ENCODE data around the gene LLGL1. TPM values are rescaled to one million over a fixed set of nuclear protein-coding genes. Genes with fewer than 3 reads are reported as not detected.

The LLGL1 gene
- total RNA-seq, result 10 to 100 TPM; 16.6 to 23.0 TPM

DNA sequence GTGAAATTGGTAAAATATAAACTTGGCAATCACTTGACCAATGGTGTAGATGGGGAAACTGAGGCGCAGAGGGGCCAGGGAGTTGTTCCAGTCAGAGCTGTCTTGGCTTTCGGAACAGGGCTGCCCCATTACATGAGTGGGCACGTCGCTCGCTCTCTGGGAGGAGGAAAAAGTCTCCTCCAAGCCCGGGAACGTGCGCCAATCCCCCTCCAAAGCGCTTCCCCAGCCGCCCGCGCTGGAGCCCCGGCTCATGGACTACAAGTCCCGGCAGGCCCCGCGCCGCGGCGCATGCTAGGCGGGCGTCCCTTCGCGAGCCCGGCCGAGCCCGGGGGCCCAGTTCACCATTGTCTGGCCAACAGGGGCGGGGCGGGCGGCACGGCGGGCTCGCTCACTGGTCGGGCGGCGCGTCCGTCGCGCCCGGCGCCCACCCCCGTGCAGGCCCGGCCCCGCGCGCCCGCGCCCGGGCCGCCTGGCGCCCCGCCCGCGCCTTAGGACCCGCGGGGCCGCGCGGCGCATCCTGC, at the start of gene LLGL1:
Gene LLGL1 (plus strand): TSS at position 515 of the 521 bp plus-strand sequence. CDS start 48 bp downstream, outside the sequence.
- H3K9me3 Mint-ChIP-seq, result no peaks in the 10 kb centered on the region
- peak within 1 kb of the TSS; percentile 93 for H3K4me3 Mint-ChIP-seq
- no peaks in the 10 kb centered on the region for H3K36me3 Mint-ChIP-seq
- H3K4me1 Mint-ChIP-seq (ENCODE audit: low read depth in 2 of 2), result peaks cover 6 to 22% of the 10 kb centered on the region in 2 donors
- H3K27me3 Mint-ChIP-seq, result no peaks in the 10 kb centered on the region
- H3K27ac Mint-ChIP-seq, result peak within 1 kb of the TSS; percentile 66 to 86
- peak; percentile 99 for ATAC-seq
- peak; percentile 98 for DNase-seq (ENCODE audit: low spot score)

DNA sequence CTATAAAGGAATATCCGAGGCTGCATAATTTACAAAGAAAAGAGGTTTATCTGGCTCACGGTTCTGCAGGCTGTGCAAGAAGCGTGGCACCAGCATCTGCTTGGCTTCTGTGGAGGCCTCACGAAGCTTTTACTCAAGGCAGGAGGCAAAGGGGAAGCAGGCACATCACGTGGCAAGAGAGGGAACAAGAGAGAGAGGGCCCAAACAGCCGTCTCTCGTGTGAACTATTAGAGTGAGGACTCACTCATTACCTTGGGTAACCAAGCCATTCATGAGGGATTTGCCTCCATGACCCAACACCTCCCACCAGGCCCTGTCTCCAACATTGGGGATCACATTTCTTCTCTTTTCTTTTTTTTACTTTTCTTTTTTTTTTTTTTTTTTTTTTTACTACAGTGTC, 49.3 kb upstream of the LLGL1 start:
- H3K27ac Mint-ChIP-seq, result peak overlapping the region in 1 of 2 donors; percentile 8
- no peaks in the 10 kb centered on the region for H3K9me3 Mint-ChIP-seq
- no peak overlapping the region for H3K4me3 Mint-ChIP-seq
- no peak for ATAC-seq
- no peaks in the 10 kb centered on the region for H3K27me3 Mint-ChIP-seq
- no peaks in the 10 kb centered on the region for H3K36me3 Mint-ChIP-seq
- DNase-seq (ENCODE audit: low spot score), result no peak
- peaks cover 0 to 10% of the 10 kb centered on the region in 2 donors for H3K4me1 Mint-ChIP-seq (ENCODE audit: low read depth in 2 of 2)

DNA sequence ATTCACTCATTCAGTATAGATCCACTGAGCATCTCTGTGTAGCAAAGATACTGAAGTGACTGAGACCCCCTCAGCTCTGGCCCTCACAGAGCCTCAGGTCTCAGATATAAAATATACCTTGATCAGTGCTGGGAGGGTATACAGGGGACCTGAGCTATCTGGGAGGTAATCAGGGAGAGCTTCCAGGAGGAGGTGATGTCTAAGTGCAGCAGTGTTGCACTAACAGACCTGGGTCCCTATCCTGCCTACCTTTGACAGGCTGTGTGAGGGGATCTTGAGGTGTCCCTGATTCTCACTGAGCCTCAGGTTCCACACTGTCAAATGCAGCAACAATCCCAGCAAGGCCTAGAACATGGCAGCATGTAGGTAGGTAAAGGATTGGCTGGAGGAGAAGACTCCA, 48.3 kb upstream of the LLGL1 start:
- Mint-ChIP-seq H3K9me3 (no peaks in the 10 kb centered on the region), H3K4me1 (ENCODE audit: low read depth in 2 of 2) (peaks cover 0 to 12% of the 10 kb centered on the region in 2 donors), H3K4me3 (no peak overlapping the region), H3K27ac (no peak overlapping the region), H3K27me3 (no peaks in the 10 kb centered on the region), H3K36me3 (no peaks in the 10 kb centered on the region)
- DNase-seq (ENCODE audit: low spot score), result no peak
- no peak for ATAC-seq

DNA sequence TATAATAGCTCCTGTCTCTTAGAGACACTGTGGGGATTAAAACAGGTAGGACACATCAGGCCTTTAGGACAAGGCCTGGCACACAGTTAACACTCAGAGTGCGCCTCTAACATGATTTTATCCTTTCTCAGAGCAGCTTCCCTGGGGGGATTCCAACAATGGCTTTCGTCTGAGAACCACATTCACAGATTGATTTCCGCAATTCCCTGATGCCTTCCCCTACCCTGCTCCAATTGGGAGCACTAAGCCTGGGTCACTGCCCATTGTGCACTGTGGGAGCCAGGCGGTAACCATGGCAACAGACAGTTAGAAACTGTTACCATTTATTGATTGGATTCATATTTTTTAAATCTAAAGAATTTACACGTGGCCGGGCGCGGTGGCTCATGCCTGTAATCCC, 47.7 kb upstream of the LLGL1 start:
- no peaks in the 10 kb centered on the region for H3K27me3 Mint-ChIP-seq
- ATAC-seq, result no peak
- H3K36me3 Mint-ChIP-seq, result no peaks in the 10 kb centered on the region
- H3K9me3 Mint-ChIP-seq, result no peaks in the 10 kb centered on the region
- H3K4me1 Mint-ChIP-seq (ENCODE audit: low read depth in 2 of 2), result peaks cover 0 to 9% of the 10 kb centered on the region in 2 donors
- DNase-seq (ENCODE audit: low spot score), result no peak
- H3K27ac Mint-ChIP-seq, result no peak overlapping the region
- no peak overlapping the region for H3K4me3 Mint-ChIP-seq

DNA sequence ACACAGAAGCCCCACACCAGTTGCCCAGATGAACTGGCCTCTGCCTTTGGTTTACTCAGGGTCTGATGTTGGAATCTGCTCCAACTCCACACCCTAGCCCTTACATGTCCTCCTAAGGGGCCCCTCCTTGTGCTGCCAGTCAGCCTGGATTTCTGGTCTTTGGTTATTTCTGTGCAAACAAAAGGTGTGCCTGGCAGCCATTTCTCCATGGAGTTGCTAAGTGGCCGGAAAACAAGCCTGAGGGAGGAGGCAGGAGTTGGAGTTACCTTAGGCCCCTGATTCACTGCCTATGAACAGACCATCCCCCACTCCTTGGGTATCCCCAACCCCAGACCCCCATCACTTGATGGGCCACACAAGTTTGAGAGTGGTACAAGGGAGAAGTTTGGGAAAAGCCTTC, 46.2 kb upstream of the LLGL1 start:
- Mint-ChIP-seq H3K4me3 (no peak overlapping the region), H3K27me3 (no peaks in the 10 kb centered on the region), H3K27ac (peak overlapping the region in 1 of 2 donors; percentile 87), H3K4me1 (ENCODE audit: low read depth in 2 of 2) (peaks cover 0 to 12% of the 10 kb centered on the region in 2 donors), H3K36me3 (no peaks in the 10 kb centered on the region), H3K9me3 (no peaks in the 10 kb centered on the region)
- no peak for ATAC-seq
- no peak for DNase-seq (ENCODE audit: low spot score)

DNA sequence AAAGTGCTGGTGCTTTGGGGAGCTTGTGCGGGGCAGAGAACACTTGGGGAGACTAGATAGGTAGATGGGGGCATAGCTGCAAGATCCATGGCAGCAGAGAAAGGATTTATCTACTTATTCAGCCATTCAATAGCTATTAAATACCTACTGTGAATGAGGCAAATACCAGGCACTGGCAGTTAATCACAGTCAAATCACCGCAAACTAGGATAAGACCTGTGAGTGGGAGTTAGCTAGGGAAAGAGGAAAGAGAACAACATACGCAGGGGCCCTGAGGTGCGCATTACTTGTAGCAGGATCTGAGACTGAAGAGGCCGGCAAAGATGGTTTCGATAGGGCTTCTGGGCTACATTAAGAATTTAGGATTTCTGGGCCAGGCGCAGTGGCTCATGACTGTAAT, 45.6 kb upstream of the LLGL1 start:
- no peaks in the 10 kb centered on the region for H3K9me3 Mint-ChIP-seq
- ATAC-seq (no peak), DNase-seq (ENCODE audit: low spot score) (no peak)
- H3K27ac Mint-ChIP-seq, result peak overlapping the region in 1 of 2 donors; percentile 87
- no peak overlapping the region for H3K4me3 Mint-ChIP-seq
- H3K36me3 Mint-ChIP-seq, result no peaks in the 10 kb centered on the region
- H3K27me3 Mint-ChIP-seq, result no peaks in the 10 kb centered on the region
- peaks cover 2 to 13% of the 10 kb centered on the region in 2 donors for H3K4me1 Mint-ChIP-seq (ENCODE audit: low read depth in 2 of 2)

DNA sequence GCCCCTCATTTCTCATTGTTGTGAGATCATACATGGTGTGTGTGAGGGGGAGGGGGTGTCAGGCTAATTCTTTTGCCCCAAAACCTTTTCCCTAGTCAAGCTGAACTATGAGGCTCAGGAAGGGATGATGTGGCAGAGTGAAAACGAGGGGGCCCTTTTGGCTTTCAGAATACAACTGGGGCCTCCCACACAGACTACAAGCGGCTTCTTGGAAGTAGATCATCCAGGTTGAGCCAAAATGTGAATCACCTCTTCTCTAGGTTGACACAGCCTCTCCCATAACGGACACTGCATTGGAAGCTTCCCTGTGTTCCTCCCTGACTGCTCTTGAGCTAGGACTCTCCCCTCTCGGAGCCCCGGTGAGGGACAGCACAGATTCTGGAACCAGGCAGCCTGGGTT, 44.1 kb upstream of the LLGL1 start:
- H3K4me3 Mint-ChIP-seq, result no peak overlapping the region
- no peaks in the 10 kb centered on the region for H3K36me3 Mint-ChIP-seq
- H3K9me3 Mint-ChIP-seq, result no peaks in the 10 kb centered on the region
- ATAC-seq (no peak), DNase-seq (ENCODE audit: low spot score) (no peak)
- H3K4me1 Mint-ChIP-seq (ENCODE audit: low read depth in 2 of 2), result peaks cover 17 to 27% of the 10 kb centered on the region in 2 donors
- no peaks in the 10 kb centered on the region for H3K27me3 Mint-ChIP-seq
- peak overlapping the region; percentile 98 to 99 for H3K27ac Mint-ChIP-seq

DNA sequence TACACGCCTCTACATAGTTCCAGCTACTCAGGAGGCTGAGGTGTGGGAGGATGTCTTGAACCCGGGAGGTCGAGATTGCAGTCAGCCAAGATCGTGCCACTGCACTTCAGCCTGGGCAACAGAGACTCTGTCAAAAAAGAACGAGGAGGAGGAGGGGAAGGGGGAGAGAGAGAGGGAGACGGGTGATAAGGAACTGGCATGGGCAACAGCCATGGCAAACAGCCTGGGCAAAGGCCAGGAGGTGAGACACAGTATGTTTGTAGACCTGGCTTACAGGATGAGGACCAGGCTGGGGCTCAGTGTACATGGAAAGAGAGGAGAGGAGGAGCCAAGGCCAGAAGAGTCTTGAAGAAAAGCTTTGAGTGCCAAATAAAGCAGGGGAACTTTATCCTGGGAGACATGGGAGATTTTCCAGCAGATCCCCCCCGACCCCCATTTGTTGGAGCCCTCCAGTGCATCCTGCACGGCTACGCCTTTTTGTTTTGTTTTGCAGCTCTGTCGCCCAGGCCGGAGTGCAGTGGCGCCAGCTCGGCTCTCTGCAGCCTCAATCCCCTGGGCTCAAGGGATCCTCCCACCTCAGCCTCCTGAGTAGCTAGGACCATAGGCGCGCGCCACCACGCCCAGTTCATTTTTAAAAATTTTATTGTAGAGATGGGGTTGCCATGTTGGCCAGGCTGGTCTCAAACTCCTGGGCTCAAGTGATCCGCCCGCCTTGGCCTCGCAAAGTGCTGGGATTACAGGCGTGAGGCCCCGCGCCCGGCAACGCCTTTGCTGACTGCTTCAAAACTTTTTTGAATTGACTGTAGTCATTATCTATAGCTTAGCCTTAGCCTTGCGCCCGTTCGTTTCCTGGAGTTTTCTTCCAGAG, 43.1 kb upstream of the LLGL1 start:
- H3K4me1 Mint-ChIP-seq (ENCODE audit: low read depth in 2 of 2), result peaks cover 27 to 37% of the 10 kb centered on the region in 2 donors
- no peaks in the 10 kb centered on the region for H3K27me3 Mint-ChIP-seq

DNA sequence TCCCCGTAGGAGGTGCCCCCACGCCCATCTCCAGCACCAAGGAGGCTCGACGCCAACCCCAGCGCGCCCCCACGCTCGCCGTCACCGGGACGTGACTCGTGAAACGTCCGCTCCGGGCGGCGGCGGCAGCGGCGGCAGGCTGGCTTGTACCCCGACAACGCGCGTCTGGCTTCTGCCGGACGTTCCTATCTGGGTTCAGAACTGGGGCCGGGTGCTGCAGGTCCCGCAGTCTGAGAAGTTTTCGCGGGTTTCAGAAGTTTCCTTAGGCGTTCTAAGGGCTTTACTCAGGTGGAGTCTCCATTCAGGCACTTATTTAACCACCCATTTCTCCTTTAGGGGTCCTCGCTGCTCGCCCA, 42.5 kb upstream of the LLGL1 start:
- no peaks in the 10 kb centered on the region for H3K9me3 Mint-ChIP-seq
- peak; percentile 56 to 71 for ATAC-seq
- DNase-seq (ENCODE audit: low spot score), result peak; percentile 92
- peaks cover 33 to 43% of the 10 kb centered on the region in 2 donors for H3K4me1 Mint-ChIP-seq (ENCODE audit: low read depth in 2 of 2)
- H3K27me3 Mint-ChIP-seq, result no peaks in the 10 kb centered on the region
- peak overlapping the region; percentile 93 for H3K4me3 Mint-ChIP-seq
- peaks cover 5% of the 10 kb centered on the region for H3K36me3 Mint-ChIP-seq
- peak overlapping the region; percentile 98 to 99 for H3K27ac Mint-ChIP-seq

More for the DNA sequence above, 43.1 kb upstream of the LLGL1 start:
- ATAC-seq (no peak), DNase-seq (ENCODE audit: low spot score) (no peak)
- Mint-ChIP-seq H3K9me3 (no peaks in the 10 kb centered on the region), H3K4me3 (peak overlapping the region; percentile 93), H3K36me3 (peaks cover 5% of the 10 kb centered on the region), H3K27ac (peak overlapping the region; percentile 98 to 99)

DNA sequence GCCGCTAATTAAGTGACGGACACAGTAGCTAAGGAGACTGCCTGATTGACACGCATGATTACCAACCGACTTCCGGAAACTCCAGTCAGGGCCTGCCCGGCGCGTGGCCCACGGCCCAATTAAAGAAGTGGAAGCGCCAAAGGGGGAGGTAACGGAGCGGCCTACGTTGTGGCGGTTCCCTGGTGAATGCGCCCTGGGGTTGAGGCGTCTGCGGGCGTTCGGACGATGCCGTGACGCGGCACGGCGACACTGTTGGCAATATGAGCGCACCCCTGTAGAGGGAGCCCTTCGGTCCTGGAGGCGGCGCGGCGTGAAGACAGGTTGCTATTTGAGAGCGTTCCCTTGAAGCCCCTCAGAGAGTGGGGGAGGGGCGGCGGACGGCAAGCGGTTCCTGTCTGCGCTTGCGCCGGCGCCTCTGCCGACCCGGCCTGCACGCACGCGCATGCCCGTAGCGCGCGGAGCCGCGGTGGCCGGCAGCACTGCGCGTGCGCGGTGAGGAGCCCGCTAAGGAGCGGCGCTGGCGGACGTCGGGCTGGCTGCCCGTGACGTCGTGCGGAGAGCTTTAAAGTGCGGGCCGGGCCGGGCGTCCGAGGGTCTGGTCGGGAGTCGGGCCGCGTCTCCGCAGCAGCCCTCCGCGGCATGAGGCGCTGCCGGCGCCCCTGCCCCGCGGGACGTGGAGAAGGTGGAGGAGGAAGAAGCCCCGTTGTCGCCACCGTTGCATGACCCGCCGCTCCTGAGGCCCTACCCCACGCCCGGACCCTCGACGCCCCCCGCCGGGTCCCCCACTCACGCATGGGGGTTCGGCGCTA, 41.9 kb upstream of the LLGL1 start, which contains the start of gene ALKBH5:
Gene ALKBH5 (plus strand): TSS at position 495 of the 809 bp plus-strand sequence. CDS start 416 bp downstream, outside the sequence.
- H3K27ac Mint-ChIP-seq, result peak within 1 kb of the TSS; percentile 98 to 99
- DNase-seq (ENCODE audit: low spot score) (peak; percentile 98), ATAC-seq (peak; percentile 94 to 96)
- H3K4me3 Mint-ChIP-seq, result peak within 1 kb of the TSS; percentile 93
- H3K9me3 Mint-ChIP-seq, result no peaks in the 10 kb centered on the region
- H3K36me3 Mint-ChIP-seq, result peaks cover 11% of the 10 kb centered on the region
- H3K4me1 Mint-ChIP-seq (ENCODE audit: low read depth in 2 of 2), result peaks cover 39 to 49% of the 10 kb centered on the region in 2 donors
- H3K27me3 Mint-ChIP-seq, result no peaks in the 10 kb centered on the region

DNA sequence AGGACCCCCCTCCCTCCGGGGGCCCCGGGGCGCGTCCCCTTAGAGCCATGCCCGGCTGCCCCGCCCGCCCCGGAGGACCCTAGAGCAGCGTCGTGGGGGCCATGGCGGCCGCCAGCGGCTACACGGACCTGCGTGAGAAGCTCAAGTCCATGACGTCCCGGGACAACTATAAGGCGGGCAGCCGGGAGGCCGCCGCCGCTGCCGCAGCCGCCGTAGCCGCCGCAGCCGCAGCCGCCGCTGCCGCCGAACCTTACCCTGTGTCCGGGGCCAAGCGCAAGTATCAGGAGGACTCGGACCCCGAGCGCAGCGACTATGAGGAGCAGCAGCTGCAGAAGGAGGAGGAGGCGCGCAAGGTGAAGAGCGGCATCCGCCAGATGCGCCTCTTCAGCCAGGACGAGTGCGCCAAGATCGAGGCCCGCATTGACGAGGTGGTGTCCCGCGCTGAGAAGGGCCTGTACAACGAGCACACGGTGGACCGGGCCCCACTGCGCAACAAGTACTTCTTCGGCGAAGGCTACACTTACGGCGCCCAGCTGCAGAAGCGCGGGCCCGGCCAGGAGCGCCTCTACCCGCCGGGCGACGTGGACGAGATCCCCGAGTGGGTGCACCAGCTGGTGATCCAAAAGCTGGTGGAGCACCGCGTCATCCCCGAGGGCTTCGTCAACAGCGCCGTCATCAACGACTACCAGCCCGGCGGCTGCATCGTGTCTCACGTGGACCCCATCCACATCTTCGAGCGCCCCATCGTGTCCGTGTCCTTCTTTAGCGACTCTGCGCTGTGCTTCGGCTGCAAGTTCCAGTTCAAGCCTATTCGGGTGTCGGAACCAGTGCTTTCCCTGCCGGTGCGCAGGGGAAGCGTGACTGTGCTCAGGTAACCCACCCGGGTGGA, 41.0 kb upstream of the LLGL1 start:
- H3K4me1 Mint-ChIP-seq (ENCODE audit: low read depth in 2 of 2), result peaks cover 41 to 50% of the 10 kb centered on the region in 2 donors
- DNase-seq (ENCODE audit: low spot score) (peak; percentile 75), ATAC-seq (peak; percentile 1 to 34)
- H3K27ac Mint-ChIP-seq, result peak overlapping the region; percentile 92 to 98
- H3K27me3 Mint-ChIP-seq, result no peaks in the 10 kb centered on the region
- no peaks in the 10 kb centered on the region for H3K9me3 Mint-ChIP-seq
- H3K4me3 Mint-ChIP-seq, result peak overlapping the region; percentile 93
- peaks cover 11% of the 10 kb centered on the region for H3K36me3 Mint-ChIP-seq

DNA sequence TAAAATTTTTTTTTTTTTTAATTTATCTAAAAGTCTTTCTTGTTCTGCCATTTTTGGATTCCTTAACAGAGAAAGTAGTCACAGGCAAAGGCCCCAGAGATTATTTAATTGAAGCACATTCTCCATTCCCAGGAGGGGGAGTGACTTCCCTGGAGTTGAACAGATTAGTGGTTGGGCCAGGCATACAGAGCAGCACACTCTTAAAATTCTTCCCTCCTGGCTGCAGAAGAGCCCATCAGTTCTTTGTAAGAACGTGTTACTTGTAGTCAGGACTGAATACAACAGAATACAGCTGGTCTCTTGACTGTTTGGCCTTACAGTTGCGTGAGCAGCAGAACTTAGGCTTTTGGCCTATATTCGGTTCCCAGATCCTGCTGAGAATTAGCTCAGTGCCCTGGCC, 40.0 kb upstream of the LLGL1 start:
- ATAC-seq (no peak), DNase-seq (ENCODE audit: low spot score) (no peak)
- H3K36me3 Mint-ChIP-seq, result peaks cover 11% of the 10 kb centered on the region
- peak overlapping the region; percentile 92 to 98 for H3K27ac Mint-ChIP-seq
- H3K9me3 Mint-ChIP-seq, result no peaks in the 10 kb centered on the region
- H3K4me3 Mint-ChIP-seq, result peak overlapping the region; percentile 93
- H3K4me1 Mint-ChIP-seq (ENCODE audit: low read depth in 2 of 2), result peaks cover 51% of the 10 kb centered on the region in 2 donors
- H3K27me3 Mint-ChIP-seq, result no peaks in the 10 kb centered on the region

Measured in natural killer cell treated with Interleukin-12 subunit alpha and Interleukin-12 subunit beta and Interleukin-15 and Interleukin-18, amount 100 ng/mL, for 72 hours (primary cell).